Naive B cell (primary cell): Measurements from ENCODE around the gene IL22RA1. TPM values are rescaled to one million over a fixed set of nuclear protein-coding genes. Genes with fewer than 3 reads are reported as not detected.

Source experiments
- ATAC-seq, 2 donors: fragments of 150-1000 bp; cut with Tn5 transposase; 2 replicates each; pipeline ENCODE4 v1.10.0; 2021; ENCODE audit warnings: low read depth in 2 of 2, mild to moderate bottlenecking in 2 of 2, moderate library complexity in 2 of 2
- DNase-seq: peaks from one replicate; pipeline ENCODE4 v3.0.0; 2022
- H3K27ac Mint-ChIP-seq, 6 donors: one replicate each; pipeline ENCODE4 v1.8.0; 2020 to 2022; ENCODE audit warnings: mild to moderate bottlenecking in 6 of 6, mixed read lengths in 6 of 6, moderate library complexity in 5 of 6, inconsistent platforms in 2 of 6
- H3K27me3 Mint-ChIP-seq, 3 donors: one replicate each; pipeline ENCODE4 v1.8.0; 2021 to 2022; ENCODE audit warnings: mixed read lengths in 3 of 3, mild to moderate bottlenecking in 1 of 3
- H3K36me3 Mint-ChIP-seq, 2 donors: one replicate each; pipeline ENCODE4 v1.8.0; 2020 to 2022; ENCODE audit warnings: mixed read lengths in 2 of 2, inconsistent platforms in 1 of 2, mild to moderate bottlenecking in 1 of 2
- H3K4me1 Mint-ChIP-seq, 3 donors: one replicate each; pipeline ENCODE4 v1.8.0; 2020 to 2022; ENCODE audit warnings: mixed read lengths in 3 of 3, inconsistent platforms in 1 of 3, mild to moderate bottlenecking in 1 of 3, moderate library complexity in 1 of 3
- H3K4me3 Mint-ChIP-seq, 8 donors: one replicate each; pipeline ENCODE4 v1.8.0; 2020 to 2022; ENCODE audit warnings: mild to moderate bottlenecking in 8 of 8, mixed read lengths in 8 of 8, moderate library complexity in 8 of 8, inconsistent platforms in 2 of 8
- H3K9me3 Mint-ChIP-seq, 7 donors: one replicate each; pipeline ENCODE4 v1.8.0; 2020 to 2022; ENCODE audit warnings: mixed read lengths in 7 of 7, mild to moderate bottlenecking in 5 of 7, inconsistent platforms in 2 of 7, moderate library complexity in 1 of 7
- polyA plus RNA-seq, 6 donors: library from polyadenylated mRNA; unstranded; fragments of 300-500 nt; fragmentation: Illumina TruSeq; gene quantifications; one replicate each; pipeline ENCODE4 v1.2.3, GENCODE V29; 2021; ENCODE audit warnings: low read depth in 6 of 6

IL22RA1 gene
- polyA plus RNA-seq, 6 donors from 2014 or later: not detected

- Mint-ChIP-seq H3K4me3 (no peak overlapping the region), H3K9me3 (no peaks in the 10 kb centered on the region), H3K27me3 (peaks cover under 1 to 8% (median 8%) of the 10 kb centered on the region in 3 donors), H3K36me3 (no peaks in the 10 kb centered on the region), H3K27ac (no peak overlapping the region), H3K4me1 (peaks cover 0 to 3% (median 0%) of the 10 kb centered on the region in 3 donors)
- DNase-seq (no peak), ATAC-seq (no peak)
Measured at GRCh38 chr1:24075946-24076345, 67.0 kb downstream of the IL22RA1 start.

GRCh38 chr1:24075590-24075854 lies 67.4 kb downstream of the IL22RA1 start:
- peaks cover 0 to 7% (median 0%) of the 10 kb centered on the region in 3 donors for H3K4me1 Mint-ChIP-seq
- H3K27me3 Mint-ChIP-seq: peaks cover 5 to 8% (median 8%) of the 10 kb centered on the region in 3 donors
- H3K9me3 Mint-ChIP-seq: no peaks in the 10 kb centered on the region
- no peak overlapping the region for H3K4me3 Mint-ChIP-seq
- no peak for DNase-seq
- H3K27ac Mint-ChIP-seq: no peak overlapping the region
- ATAC-seq: no peak
- H3K36me3 Mint-ChIP-seq: no peaks in the 10 kb centered on the region

GRCh38 chr1:24074817-24075589 lies 67.9 kb downstream of the IL22RA1 start:
- H3K4me3 Mint-ChIP-seq: peak overlapping the region in 1 of 8 donors; percentile 9
- ATAC-seq: no peak
- no peak for DNase-seq
- H3K27me3 Mint-ChIP-seq: peaks cover 5 to 8% (median 8%) of the 10 kb centered on the region in 3 donors
- H3K4me1 Mint-ChIP-seq: peaks cover 0 to 7% (median 0%) of the 10 kb centered on the region in 3 donors
- no peaks in the 10 kb centered on the region for H3K9me3 Mint-ChIP-seq
- H3K36me3 Mint-ChIP-seq: no peaks in the 10 kb centered on the region
- peak overlapping the region in 1 of 6 donors; percentile 52 for H3K27ac Mint-ChIP-seq

- DNase-seq (no peak), ATAC-seq (no peak)
- Mint-ChIP-seq H3K27me3 (peaks cover 6 to 8% (median 8%) of the 10 kb centered on the region in 3 donors), H3K36me3 (no peaks in the 10 kb centered on the region), H3K4me1 (peaks cover 0 to 7% (median 0%) of the 10 kb centered on the region in 3 donors), H3K9me3 (no peaks in the 10 kb centered on the region), H3K4me3 (no peak overlapping the region), H3K27ac (no peak overlapping the region)
Measured at GRCh38 chr1:24074196-24074595, 68.7 kb downstream of the IL22RA1 start.

GRCh38 chr1:24071941-24072340 lies 71.0 kb downstream of the IL22RA1 start:
- Mint-ChIP-seq H3K36me3 (no peaks in the 10 kb centered on the region), H3K4me1 (peaks cover 0 to 7% (median 0%) of the 10 kb centered on the region in 3 donors), H3K9me3 (no peaks in the 10 kb centered on the region), H3K27me3 (peaks cover under 1 to 8% (median under 1%) of the 10 kb centered on the region in 3 donors), H3K4me3 (no peak overlapping the region), H3K27ac (no peak overlapping the region)
- no peak for ATAC-seq
- DNase-seq: no peak

GRCh38 chr1:24070821-24071393 lies 72.0 kb downstream of the IL22RA1 start:
- no peak overlapping the region for H3K27ac Mint-ChIP-seq
- no peaks in the 10 kb centered on the region for H3K9me3 Mint-ChIP-seq
- H3K27me3 Mint-ChIP-seq: peaks cover 0 to 8% (median 0%) of the 10 kb centered on the region in 3 donors
- H3K36me3 Mint-ChIP-seq: no peaks in the 10 kb centered on the region
- H3K4me1 Mint-ChIP-seq: peaks cover 0 to 7% (median 0%) of the 10 kb centered on the region in 3 donors
- peak; percentile 60 for DNase-seq
- peak; percentile 87 to 98 for ATAC-seq
- no peak overlapping the region for H3K4me3 Mint-ChIP-seq

GRCh38 chr1:24069817-24070216 lies 73.1 kb downstream of the IL22RA1 start:
- DNase-seq: no peak
- H3K4me1 Mint-ChIP-seq: peaks cover 0 to 7% (median 0%) of the 10 kb centered on the region in 3 donors
- ATAC-seq: no peak
- peaks cover 0 to 8% (median 0%) of the 10 kb centered on the region in 3 donors for H3K27me3 Mint-ChIP-seq
- H3K9me3 Mint-ChIP-seq: no peaks in the 10 kb centered on the region
- H3K4me3 Mint-ChIP-seq: no peak overlapping the region
- H3K27ac Mint-ChIP-seq: no peak overlapping the region
- H3K36me3 Mint-ChIP-seq: no peaks in the 10 kb centered on the region

Other genes with a start within 250 kb of the IL22RA1 start
- 10 to 100 TPM; 28.7 to 66.0 (median 47.1) TPM for gene CNR2, start 229.8 kb downstream of the IL22RA1 start, polyA plus RNA-seq
- 100 to 1,000 TPM; 152 to 189 (median 174) TPM for gene PNRC2, start 183.3 kb downstream of the IL22RA1 start, polyA plus RNA-seq
- 100 to 1,000 TPM; 105 to 167 (median 146) TPM for gene SRSF10, start 162.8 kb downstream of the IL22RA1 start, polyA plus RNA-seq
- not detected for gene MYOM3, start 31.0 kb downstream of the IL22RA1 start, polyA plus RNA-seq
- 10 to 100 TPM in 5 of 6 donors, 1 to 10 TPM in 1; 7.4 to 17.2 (median 12.7) TPM for gene IFNLR1, start 44.1 kb upstream of the IL22RA1 start, polyA plus RNA-seq
- not detected for gene GRHL3, start 176.2 kb upstream of the IL22RA1 start, polyA plus RNA-seq